ENCODE measurements around the gene CHSY1. TPM values are rescaled to one million over a fixed set of nuclear protein-coding genes. Genes with fewer than 3 reads are reported as not detected.

The CHSY1 gene
- total and polyA plus RNA-seq, 2 of the 13 experiments (the other 11 are each of a cell fraction or from before 2014, with no cell fraction given), result 13.3 to 13.7 TPM

DNA sequence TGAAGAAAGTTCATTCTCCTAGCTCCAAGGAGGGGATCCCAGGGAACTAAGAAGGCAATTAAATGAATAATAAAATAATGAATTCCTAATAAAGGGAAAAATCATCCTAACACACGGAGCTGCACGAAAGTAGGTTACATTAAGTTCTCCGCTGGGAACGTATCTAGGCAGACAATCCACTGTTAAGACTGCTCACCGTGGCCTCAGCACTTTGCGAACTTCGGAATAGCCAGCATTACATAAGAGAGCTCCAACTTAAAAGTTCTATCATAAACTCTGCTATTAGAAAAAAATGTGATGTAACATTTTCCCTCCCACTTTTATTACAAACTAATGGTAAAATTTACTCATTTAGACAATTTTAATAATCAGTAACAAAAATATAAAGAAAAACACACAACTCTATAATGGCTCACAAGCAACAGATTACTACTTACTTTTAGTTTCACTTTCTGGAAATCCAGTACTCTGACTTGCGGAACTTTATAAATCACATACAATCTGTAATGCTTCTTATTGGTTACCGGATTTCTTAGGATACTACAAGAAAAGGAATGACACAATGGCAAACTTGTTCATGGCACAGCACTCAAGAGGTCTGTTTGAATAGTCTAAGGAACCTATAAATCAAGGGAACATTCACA lies 34.7 kb upstream of the CHSY1 start:
- H3K4me1 ChIP-seq (ENCODE audit: insufficient read depth, low read length), result peaks cover 2% of the 10 kb centered on the region
- H3K9ac ChIP-seq (ENCODE audit: insufficient read depth, low read depth, low read length), result no peak overlapping the region
- no peaks in the 10 kb centered on the region; a peak in 1 of 5 replicates for H3K27me3 ChIP-seq (ENCODE audit: control insufficient read depth in 1 of 2, insufficient read depth in 2 of 2, low read length in 2 of 2)
- ATAC-seq, result no peak
- no TSS peak for BruUV-seq (replicated peaks)
- no peak for DNase-seq (ENCODE audit: low spot score)
- peaks cover 20% of the 10 kb centered on the region for H4K20me1 ChIP-seq (ENCODE audit: insufficient read depth, low read length)
- H3K79me2 ChIP-seq (ENCODE audit: insufficient read depth, low read length), result peaks cover 39% of the 10 kb centered on the region
- no peaks in the 10 kb centered on the region for H3K9me3 ChIP-seq (ENCODE audit: low read length)
- CTCF ChIA-PET (ENCODE audit: low intra/inter-chr PET ratio, low total read pairs), result no interaction called here
- TF ChIP-seq, protein P1, sequence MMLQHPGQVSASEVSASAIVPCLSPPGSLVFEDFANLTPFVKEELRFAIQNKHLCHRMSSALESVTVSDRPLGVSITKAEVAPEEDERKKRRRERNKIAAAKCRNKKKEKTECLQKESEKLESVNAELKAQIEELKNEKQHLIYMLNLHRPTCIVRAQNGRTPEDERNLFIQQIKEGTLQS (CRISPR knock-in tag; IDR thresholded peaks at IDR 0.05), result no peak
- TF ChIP-seq NFYB (CRISPR knock-in tag; IDR thresholded peaks at IDR 0.05) (no peak), AKAP8 (CRISPR knock-in tag; IDR thresholded peaks at IDR 0.05) (no peak), ZFP82 (CRISPR knock-in tag; IDR thresholded peaks at IDR 0.05; ENCODE audit: borderline replicate concordance) (no peak), SMARCE1 (IDR thresholded peaks at IDR 0.05; ENCODE audit: borderline replicate concordance) (no peak), ZFP41 (CRISPR knock-in tag; IDR thresholded peaks at IDR 0.05; ENCODE audit: borderline replicate concordance) (no peak), MAF1 (CRISPR knock-in tag; IDR thresholded peaks at IDR 0.05; ENCODE audit: borderline replicate concordance) (no peak), ZNF260 (CRISPR knock-in tag; IDR thresholded peaks at IDR 0.05; ENCODE audit: borderline replicate concordance, low read depth) (no peak), MTF2 (CRISPR knock-in tag; IDR thresholded peaks at IDR 0.05; ENCODE audit: borderline replicate concordance) (no peak), ZNF749 (CRISPR knock-in tag; IDR thresholded peaks at IDR 0.05; ENCODE audit: borderline replicate concordance) (no peak), RXRB (CRISPR knock-in tag; IDR thresholded peaks at IDR 0.05; ENCODE audit: borderline replicate concordance) (no peak), POLR2AphosphoS5 (IDR thresholded peaks at IDR 0.05; ENCODE audit: low read depth, low read length) (no peak)
- TF ChIP-seq, protein P2, sequence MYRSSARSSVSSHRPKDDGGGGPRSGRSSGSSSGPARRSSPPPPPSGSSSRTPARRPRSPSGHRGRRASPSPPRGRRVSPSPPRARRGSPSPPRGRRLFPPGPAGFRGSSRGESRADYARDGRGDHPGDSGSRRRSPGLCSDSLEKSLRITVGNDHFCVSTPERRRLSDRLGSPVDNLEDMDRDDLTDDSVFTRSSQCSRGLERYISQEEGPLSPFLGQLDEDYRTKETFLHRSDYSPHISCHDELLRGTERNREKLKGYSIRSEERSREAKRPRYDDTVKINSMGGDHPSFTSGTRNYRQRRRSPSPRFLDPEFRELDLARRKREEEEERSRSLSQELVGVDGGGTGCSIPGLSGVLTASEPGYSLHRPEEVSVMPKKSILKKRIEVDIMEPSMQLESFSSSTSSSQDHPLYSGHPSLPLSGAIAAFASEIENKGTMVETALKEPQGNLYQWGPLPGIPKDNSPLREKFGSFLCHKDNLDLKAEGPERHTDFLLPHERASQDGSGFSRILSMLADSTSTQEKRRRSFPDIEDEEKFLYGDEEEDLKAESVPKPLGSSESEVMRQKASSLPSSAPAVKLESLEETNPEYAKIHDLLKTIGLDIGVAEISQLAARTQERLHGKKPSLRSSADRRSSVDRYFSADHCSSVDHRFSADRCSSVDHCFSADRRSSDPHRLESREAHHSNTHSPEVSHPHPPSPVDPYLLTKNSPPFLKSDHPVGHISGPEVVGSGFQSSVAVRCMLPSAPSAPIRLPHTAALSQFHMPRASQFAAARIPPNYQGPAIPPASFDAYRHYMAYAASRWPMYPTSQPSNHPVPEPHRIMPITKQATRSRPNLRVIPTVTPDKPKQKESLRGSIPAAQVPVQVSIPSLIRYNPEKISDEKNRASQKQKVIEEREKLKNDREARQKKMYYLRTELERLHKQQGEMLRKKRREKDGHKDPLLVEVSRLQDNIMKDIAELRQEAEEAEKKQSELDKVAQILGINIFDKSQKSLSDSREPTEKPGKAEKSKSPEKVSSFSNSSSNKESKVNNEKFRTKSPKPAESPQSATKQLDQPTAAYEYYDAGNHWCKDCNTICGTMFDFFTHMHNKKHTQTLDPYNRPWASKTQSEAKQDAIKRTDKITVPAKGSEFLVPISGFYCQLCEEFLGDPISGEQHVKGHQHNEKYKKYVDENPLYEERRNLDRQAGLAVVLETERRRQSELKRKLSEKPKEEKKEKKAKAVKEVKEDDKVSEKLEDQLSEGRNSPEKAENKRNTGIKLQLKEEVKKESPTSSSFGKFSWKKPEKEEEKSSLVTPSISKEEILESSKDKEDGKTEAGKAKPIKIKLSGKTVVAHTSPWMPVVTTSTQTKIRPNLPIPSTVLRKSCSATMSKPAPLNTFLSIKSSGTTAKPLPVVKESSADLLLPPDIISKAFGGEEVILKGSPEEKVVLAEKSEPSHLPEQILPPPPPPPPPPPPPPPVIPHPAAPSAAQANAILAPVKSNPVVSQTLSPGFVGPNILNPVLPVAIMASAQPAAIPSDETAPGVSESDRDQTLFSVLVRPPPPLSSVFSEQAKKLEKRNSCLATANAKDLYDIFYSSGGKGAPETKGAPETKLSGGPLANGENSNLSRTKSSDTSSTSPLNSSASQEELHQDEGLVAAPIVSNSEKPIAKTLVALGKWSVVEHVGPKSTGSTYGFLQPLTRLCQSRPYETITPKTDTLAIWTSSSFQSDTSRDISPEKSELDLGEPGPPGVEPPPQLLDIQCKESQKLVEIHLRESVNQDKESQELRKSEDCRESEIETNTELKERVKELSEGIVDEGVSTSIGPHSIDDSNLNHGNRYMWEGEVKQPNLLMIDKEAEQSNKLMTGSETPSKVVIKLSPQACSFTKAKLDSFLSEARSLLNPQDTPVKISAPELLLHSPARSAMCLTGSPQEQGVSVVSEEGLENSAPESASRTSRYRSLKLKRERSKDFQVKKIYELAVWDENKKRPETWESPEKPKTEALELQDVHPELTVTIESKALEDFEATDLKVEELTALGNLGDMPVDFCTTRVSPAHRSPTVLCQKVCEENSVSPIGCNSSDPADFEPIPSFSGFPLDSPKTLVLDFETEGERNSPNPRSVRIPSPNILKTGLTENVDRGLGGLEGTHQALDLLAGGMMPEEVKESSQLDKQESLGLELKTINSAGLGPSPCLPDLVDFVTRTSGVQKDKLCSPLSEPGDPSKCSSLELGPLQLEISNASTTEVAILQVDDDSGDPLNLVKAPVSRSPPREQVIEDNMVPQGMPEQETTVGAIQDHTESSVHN (CRISPR knock-in tag; IDR thresholded peaks at IDR 0.05), result no peak
- TF ChIP-seq, protein P3, sequence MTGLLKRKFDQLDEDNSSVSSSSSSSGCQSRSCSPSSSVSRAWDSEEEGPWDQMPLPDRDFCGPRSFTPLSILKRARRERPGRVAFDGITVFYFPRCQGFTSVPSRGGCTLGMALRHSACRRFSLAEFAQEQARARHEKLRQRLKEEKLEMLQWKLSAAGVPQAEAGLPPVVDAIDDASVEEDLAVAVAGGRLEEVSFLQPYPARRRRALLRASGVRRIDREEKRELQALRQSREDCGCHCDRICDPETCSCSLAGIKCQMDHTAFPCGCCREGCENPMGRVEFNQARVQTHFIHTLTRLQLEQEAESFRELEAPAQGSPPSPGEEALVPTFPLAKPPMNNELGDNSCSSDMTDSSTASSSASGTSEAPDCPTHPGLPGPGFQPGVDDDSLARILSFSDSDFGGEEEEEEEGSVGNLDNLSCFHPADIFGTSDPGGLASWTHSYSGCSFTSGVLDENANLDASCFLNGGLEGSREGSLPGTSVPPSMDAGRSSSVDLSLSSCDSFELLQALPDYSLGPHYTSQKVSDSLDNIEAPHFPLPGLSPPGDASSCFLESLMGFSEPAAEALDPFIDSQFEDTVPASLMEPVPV (CRISPR knock-in tag; IDR thresholded peaks at IDR 0.05), result no peak
- 97% methylated on average over 9 of the region's 9 CpGs for WGBS (ENCODE audit: low lambda C conversion rate)
- H3K27ac ChIP-seq (ENCODE audit: extremely low read length, insufficient read depth, low read length), result no peak overlapping the region
- no peak overlapping the region for H3K4me3 ChIP-seq (replicated peaks in 1 of 3; ENCODE audit: insufficient read depth in 1 of 3, low read depth in 2 of 3, low read length in 3 of 3)
- FAIRE-seq, result no peak
- in situ Hi-C loops (cut with HindIII; ENCODE audit: extremely low pct_ligation_motif_present, low pct_unique_long_range_greater_than_20kb) (loop anchor here (5.0 kb wide), 1 partner anchor 366 kb away; the partner anchor contains the start of gene TM2D3), intact Hi-C loops (cut with micrococcal nuclease; ENCODE audit: unreplicated experiment) (no loop called here)
- peaks cover 23 to 72% of the 10 kb centered on the region in 2 experiments for H3K36me3 ChIP-seq (replicated peaks in 1 of 2; ENCODE audit: control insufficient read depth in 1 of 2, insufficient read depth in 2 of 2, low read length in 2 of 2)
- H2AFZ ChIP-seq (ENCODE audit: low read length), result no peak overlapping the region
- POLR2A ChIA-PET, result no interaction called here
- H3K4me2 ChIP-seq (ENCODE audit: low read depth, low read length), result no peak overlapping the region

Measured in HepG2 (cell line).